Endometrium (tissue), 2 donors: ENCODE measurements around the gene SH3D19.

ENCODE experiments used
- FAIRE-seq: peaks from 2 replicates; lab custom pipeline; 2012; peaks lifted over from hg19 to GRCh38; lab: Jason Lieb, UNC
- donor health status: control.
- donor health status: control.

SH3D19 gene

DNA sequence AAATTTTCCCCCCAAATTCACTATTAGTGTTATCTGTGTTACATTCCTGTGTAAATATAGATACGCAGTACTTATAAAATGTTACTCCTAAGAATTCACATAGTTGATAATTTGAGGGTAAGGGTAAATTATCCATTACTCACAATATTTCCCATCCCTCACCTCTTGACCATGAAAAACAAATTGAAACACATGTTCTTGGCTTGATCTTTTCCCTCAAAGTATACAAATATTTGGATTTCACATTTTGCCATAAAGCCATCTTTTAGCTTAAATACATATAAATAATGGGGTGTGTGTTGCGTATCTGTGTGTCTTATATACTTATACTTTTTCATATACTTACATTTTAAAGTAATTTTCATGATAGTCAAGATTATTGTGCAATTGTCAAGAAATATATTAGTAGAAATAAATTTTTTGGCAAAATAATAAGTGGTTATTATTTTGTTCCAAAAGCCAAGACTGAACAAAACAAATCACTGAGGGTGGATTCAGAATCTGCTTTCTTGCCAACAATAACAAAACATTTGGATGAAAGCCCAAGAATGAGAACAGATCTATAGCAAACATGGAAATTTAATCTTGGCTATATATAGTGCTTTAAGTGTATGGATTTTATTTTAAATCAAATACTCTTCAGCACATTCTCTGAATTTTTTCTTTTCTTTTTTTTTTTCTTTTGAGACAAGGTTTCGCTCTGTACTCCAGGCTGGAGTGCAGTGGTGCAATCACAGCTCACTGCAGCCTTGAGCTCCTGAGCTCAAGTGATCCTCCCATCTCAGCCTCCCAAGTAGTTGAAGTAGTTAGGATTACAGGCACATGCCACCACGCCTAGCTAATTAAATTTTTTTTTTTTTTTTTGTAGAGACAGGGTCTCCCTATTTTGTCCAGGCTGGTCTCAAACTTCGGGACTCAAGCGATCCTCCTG, 97.0 kb downstream of the SH3D19 start:
- FAIRE-seq = peak; percentile 77

DNA sequence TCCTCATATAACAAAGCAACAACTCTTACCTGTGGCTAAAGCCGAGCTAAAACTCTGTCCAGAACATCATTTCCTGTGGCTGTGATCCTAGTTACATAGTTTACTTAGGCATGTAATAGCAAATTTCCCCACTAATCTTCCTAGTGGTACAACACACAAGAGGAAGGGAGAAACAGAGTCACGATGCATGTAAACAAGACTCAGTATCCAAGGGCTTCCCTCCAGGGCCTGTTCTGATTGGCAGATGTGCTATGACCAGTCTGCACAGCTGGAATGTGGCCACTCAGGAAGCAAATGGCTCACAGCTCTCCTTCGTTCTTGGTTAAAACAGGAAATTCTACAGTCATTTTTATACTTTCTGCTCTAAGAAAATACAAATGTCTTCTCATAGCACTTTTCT, 97.7 kb downstream of the SH3D19 start:
- no peak for FAIRE-seq

DNA sequence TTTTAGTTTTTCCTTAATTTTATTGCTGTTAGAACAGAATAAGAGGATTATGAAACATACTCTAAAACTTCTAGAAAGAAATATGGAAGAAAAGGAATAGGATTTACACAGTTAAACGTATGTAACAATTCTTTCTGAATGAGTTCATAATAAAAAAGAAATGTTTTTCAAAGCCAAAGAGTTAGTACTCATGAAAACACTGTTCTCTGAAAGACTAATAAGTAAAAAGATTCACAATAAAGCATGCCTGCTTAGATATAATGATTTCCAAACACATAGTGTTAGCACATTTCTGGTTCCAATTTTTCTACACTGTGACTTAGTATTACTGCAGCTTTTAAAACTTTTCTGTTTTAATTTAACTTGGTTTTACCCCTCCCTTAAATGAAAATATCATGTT, 98.2 kb downstream of the SH3D19 start:
- FAIRE-seq = no peak

DNA sequence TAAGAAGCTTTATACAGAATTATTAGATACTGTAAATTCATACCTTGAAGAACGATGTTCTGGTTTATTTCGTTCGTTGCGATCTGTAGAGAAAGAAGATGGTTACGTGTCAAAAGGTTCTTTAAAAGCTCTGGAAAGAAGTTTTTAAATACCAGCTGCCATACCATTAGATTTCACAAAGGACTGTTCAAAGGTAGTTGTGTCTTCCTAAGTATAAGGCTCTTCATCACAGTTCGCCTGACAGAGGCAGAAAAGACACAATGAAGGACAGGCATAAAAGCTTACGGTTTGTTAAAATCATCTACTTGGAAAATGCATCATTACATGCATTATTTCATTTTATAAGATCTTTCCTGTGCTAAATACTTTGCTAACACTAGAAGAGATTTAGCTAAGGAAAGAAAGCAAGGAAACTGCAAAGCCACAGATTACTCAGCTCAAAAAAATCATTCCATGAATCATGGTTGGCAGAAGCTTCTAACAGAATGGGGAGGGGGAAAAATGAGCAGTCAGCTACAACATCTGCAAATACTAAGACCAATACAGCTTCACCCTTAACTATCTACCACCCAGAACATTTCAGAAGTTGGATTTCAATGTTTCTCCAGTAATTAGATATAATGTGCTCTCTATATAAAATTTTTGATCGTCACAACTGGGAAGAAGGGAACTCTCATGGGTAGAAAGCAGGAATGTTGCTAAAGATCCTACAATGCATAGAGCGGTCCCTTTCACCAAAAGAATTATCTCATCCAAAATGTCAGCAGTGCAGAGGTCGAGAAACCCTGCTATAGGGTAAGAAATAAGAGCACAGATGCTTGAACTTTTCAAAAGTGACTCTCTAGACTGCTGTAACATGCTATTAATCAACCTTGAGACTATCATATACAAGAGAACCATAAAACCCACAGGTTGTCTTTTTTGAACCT, 99.1 kb downstream of the SH3D19 start:
- peak; percentile 74 for FAIRE-seq

DNA sequence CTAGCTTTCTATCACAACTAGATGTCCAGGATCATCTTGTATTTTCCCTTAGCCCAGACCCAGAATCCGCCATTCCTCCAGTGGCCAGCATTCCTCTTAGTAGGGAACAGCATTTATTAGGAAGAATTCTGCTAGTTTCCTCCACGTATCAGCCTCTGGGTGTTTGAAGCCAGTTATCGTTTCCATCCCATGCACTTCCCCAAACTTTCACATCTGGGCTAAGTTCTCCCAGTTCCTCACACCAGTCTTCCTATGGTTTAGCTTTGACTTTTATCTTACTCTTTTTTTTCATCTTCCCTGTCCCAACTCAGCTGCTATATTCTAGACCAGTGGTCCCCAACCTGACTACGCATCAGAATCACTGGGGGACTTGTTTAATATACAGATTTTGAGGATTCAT, 101.9 kb downstream of the SH3D19 start:
- FAIRE-seq = no peak

DNA sequence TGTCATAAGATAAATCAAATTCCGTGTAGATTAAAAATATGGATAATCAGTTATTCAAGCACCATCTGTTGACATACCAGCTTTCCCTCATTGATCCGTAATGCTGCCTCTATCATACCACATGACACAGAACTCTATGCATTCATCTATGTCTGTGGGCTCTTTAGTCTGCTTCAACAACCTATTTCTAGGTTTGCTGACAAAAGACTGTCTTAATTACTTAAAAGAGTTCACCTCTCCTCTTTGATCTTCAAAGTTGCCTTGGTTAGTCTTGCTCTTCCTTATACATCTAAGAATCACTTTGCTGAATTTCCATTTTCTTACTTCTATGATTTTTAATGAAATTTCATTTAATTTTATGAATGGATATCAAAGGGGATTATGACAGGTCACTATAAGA, 105.5 kb downstream of the SH3D19 start:
- no peak for FAIRE-seq

DNA sequence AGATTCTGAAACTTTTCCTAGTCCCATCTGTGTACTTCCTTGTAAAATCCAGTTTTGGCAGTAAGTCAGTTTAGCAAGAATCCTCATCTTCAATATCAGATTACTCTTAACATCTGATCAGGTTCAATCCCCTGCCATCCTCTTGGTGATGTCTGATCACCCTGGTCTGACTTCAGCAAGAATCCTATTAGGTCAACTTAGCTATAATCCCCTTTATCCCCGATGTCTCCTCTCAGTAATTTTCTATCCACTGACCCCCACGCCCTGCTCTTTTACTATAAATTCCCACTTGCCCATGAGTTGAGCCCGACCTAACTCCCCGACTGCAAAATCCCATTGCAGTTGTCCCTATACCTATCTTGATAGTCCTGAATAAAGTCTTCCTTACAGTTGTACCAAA, 106.3 kb downstream of the SH3D19 start:
- FAIRE-seq = no peak

DNA sequence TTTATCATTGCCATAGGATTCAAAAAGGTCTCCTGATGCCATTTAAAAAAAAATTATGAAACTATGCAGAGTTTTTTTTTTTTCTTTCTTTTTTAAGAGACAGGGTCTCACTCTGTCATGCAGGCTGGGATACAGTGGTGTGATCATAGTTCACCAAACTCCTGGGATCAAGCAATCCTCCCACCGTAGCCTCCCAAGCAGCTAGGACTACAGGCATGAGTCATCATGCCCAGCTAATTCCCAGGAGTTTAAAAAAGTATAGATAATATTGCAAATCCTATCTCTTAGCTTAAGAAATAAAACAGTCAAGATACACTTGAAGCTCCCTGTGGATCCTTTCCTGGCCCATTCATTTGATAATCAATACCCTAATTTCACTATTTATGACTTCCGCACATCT, 107.1 kb downstream of the SH3D19 start:
- no peak for FAIRE-seq

DNA sequence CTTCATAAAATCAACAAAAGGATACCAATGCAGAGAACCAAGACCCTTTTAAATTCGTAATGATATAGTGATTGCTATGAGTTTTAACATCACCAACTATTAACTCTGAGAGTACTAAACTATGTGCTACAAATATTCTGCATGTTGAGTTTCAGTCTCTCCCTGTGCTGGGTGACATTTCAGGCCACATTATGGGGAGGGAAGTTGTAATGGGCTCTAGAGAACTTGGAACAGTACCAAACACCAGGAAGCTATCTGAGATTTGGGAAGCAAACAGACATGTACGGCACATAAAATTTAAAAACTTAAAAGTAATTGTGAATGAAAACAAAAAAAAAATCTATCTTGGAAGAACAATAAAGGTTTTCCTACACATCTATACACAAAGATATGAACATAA, 108.1 kb downstream of the SH3D19 start:
- FAIRE-seq = no peak

DNA sequence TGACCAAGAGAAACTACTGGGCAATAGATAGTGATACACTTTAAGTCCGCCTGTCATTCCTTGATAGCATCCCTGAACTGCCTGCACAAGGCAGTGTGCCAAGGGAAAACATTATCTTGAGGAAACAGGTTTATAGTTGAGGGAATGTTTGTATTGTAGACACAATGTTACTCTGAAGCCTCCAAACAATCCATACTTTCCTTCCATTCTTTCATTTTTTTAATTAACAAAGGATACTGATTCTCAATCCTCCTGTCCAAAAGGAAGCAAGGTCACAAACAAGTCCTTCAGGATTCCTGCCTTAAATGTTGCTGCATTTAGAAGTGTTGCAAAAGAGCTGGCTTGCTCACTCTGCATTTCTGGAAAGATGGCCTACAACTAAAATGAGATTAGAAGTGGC, 110.1 kb downstream of the SH3D19 start:
- FAIRE-seq = no peak

DNA sequence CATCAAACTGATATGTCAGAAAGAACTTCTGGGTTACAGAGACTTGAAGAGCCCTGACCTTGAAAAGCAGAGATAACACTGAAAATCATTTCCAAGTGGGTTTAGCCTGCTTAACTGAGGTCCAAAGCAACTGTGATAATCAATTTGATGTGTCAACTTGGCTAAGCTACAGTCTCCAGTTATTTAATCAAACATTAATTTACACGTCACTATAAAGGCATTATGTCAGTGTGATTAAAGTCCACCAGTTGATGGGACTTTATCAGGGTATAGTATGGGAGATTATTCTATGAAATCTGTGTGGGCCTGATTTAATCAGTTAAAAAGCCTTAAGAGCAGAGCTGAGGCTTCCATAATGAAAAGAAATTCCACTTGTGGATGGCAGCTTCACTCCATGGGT, 117.5 kb downstream of the SH3D19 start:
- FAIRE-seq = no peak

DNA sequence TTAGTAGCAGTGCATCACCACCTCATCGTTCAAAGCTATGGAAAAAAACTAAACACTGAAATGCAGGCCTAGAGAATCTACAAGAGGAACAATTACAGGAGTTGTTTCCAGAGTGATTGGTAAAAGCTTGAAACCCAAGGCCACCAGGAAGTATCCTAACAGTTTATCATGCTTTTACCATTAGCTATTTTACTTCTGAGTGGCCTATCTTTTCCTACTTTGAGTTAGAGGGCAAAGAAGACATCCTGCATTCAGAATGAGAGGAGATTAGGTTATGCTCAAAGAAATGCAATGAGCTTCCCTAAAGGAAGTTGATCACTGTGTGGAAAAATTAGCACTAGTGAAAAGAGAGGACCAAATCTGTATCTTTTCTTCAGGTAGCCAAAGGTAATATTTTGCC, 118.2 kb downstream of the SH3D19 start:
- no peak for FAIRE-seq

DNA sequence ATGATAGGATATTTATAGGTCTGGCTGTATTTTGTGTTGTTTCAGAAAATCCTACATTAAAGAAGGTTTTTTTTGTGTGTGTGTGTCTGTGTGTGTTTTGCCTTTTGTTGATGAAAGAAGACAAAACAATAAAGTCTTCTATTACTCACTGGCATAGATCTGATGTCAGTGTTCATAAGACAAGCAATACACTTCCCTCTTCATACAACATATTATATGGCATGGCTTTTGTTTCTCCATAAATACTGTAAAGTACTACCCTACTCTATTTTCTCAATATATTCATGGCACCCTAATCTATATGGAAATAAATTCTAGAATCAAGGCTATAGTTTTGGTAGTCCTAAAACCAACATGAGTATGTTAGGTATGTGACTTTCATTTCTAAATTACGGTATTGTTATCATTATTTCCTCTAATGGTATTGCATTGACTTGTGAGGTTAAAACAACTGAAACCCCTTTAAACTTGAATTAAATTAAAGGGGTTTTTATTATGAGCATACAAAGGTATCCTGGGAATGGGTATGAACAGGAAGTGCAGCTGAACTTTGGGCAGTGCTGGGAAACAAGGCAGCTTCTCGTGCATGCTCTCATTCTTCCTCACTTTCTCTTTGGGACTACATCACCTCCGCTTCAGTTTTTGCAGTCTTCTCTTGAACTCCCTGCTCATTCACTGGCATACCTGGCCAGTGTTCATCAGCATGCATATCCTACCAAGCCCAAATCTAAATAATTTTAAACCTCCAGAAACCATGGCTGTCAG, 119.0 kb downstream of the SH3D19 start:
- no peak for FAIRE-seq

DNA sequence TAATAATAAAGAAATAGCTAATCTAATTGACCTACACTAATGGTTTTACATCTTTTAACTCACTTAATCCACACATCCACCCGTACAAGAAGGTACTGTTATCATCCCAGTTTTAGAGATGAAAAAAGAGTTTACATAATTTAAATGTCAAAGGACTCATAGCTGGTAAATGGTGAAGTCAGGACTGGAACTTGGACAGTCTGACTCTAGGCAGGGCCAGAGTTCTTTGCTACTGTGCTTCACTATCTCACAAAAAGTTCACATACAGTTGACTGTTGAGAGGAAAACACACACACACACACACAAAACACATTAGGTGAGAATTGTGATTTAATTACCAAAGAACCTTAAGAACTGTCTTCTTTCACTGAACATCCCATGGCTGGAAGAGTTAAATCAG, 119.7 kb downstream of the SH3D19 start:
- no peak for FAIRE-seq

DNA sequence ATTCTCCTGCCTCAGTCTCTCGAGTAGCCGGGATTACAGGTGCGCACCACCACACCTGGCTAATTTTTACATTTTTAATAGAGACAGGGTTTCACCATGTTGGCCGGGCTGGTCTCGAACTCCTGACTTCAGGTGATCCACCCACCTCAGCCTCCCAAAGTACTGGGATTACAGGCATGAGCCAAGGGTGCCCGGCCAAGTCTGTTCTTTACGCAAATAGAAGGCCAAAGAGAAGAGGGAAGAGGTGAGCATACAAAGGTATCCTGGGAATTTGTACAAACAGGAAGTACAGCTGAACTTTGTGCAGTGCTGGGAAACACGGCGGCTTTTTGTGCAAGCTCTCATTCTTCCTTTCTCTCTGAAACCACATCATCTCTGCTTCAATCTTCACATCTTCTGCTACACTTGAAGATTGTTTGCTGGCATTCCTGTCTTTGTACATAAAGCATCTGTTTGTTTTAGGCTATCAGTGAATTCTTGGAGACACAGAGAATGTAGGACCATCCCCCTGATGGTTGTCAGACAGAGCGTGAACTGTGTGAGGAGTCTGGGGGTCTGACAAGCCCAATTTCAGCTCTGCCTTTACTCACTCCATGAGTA, 120.4 kb downstream of the SH3D19 start:
- FAIRE-seq = no peak

DNA sequence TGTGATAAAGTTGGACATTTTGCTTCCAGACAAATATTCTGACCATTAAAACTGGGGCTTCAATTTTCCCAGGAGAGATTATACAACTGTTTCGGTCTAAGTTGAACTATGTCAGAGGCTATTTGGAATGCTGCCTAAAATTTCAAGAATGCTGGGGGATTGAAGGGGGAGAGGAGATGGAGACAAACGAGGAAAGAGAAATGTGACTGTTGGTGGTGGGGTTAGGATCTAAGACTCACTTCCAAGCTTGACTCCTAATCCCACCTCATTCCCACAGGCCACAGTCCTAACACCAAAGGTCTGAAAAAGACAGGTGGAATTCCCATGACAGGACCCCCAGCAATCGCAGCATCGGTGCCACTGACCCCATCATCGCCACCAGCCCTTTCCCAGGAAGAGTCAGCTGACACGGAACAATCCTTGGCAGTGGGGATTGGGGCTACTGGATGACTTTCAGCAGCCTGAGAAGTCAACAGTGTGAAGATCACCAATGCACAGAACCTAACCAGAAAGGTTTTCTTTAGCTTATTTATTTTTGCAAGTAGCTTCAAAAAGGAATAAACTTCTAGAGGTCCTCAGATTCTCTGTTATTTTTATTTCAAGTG, 122.5 kb downstream of the SH3D19 start:
- no peak for FAIRE-seq

DNA sequence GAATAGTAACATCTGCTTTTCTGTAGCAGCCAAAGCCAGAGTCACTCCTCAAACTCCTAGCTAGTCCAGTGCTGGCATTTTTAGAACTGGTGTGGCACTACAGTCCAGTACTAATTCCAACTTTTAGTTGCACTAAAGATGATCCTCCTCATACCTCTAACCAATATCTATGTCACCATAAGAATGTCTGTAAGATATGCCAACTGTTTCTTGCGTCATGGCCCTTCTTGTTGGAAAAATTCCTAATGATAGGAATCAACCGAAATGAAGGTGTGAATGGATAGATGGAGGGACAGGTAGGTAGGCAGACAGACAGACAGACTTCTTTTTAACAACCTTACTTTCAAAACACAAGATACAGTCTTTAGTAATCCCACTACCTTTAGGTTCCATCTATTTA, 123.0 kb downstream of the SH3D19 start:
- FAIRE-seq = no peak

DNA sequence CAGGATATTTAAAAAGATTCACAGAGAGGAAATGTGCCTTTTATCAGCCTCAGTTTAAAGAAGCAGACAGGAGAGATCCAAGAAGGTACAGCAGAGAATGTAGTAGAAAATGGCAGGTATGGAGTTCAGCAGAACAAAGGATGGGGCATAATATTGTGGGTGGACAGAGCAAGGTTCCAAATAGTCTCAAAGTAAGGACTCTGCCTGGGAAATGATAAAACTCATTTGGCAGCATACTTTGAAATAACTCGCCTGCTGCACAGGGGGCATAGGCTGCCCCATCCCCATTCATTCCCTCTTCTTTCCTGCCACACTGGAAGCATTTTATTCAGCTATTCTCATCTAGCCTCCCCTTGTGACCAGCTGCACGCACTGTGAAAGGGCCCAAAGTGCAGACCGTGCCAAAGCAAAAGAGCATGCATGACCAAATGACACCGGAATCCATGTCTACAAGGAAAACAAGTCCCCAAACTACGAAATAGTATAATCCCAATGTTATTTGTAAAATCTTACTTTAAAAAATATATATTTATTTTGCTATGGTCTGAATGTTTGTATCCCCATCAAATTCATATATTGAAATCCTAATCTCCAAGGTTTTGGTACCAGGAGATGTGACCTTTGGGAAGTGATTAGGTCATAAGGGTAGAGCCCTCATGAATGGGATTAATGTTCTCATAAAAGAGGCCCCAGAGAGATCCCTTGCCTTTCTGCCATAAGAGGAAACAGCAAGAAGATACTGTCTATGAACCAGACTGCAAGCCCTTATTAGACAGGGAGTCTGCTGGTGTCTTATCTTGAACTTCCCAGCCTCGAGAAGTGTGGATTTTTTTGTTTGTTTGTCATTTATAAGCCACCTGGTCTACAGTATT, 125.8 kb downstream of the SH3D19 start:
- no peak for FAIRE-seq

DNA sequence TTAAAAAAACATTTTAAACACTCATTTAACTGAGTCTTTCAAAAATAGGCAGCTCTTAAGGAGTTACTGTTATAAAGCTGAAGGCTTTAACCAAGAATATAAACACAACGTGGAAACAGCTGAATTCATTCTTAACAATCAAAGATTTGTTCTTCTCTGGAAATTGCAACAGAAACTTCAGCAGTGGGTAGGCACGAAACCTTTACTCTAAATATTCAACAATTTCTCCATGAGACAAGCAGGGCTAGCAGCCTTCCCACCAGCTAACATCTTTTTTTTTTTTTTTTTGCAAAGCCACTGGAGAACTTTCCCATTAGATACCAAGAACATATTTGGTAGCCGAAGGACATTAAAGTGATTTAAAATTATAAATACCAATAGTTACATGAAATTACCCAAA, 126.7 kb downstream of the SH3D19 start:
- no peak for FAIRE-seq

DNA sequence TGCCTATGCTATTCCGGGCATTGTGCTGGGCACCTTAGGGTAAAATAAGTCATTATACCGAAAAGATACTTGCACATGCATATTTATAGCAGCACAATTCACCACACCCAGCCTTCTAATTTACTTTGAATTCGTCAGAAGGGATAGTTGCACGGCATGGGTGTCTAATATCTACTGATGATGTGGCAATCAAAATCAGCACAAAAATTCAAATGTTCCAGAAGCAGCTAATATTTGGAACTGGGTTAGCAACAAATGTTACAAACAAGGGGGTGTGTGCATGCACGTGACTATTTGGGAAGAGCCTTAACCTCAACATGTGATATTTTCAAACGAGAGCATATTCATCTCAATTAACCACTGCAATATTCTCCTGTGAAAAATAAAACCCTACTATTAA, 128.2 kb downstream of the SH3D19 start:
- no peak for FAIRE-seq

DNA sequence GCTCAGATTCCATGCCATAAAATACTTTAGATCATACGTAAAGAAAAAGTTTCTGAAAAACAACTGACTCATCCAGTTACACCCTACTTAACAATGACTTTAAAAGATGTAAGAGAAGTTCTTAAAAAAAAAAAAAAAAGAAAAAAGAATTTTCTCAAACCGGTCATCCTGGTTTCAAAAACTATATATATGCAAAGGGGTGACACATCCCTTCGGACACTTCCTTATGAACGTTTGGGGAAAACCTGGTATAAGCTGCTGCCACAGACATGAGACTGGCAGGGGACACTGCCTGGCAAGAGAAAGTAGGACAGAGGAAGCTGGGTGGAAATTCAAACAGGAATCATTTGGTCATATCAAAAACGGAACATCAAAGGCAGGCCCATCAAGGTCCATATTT, 129.6 kb downstream of the SH3D19 start:
- peak; percentile 37 for FAIRE-seq
